Cardiac muscle cell (in vitro differentiated cells and primary cell): Measurements from ENCODE around the gene DNASE1L2. TPM values are rescaled to one million over a fixed set of nuclear protein-coding genes. Genes with fewer than 3 reads are reported as not detected.

Experiments used
- DNase-seq, 2 donors: peaks; one replicate each; pipeline versions ENCODE4 v3.0.0 to v3.0.0-alpha.2; 2010 to 2017; ENCODE audit warnings: low read depth in 1 of 2, low spot score in 1 of 2
- H3K27ac ChIP-seq: fragments of 200-600 bp; sonication (generic); 2 replicates; pipeline ENCODE4 v1.5.1; 2016
- H3K27me3 ChIP-seq: fragments of 200-600 bp; sonication (generic); 2 replicates; pipeline ENCODE4 v1.6.0; 2016; ENCODE audit warnings: control low read depth
- H3K36me3 ChIP-seq: fragments of 200-600 bp; sonication (generic); 2 replicates; pipeline ENCODE4 v1.5.1; 2016; ENCODE audit warnings: control low read depth
- H3K4me1 ChIP-seq: fragments of 200-600 bp; sonication (generic); 2 replicates; pipeline ENCODE4 v1.8.1; 2017; ENCODE audit warnings: low read depth, mild to moderate bottlenecking, mixed run types
- H3K4me3 ChIP-seq: fragments of 200-600 bp; sonication (generic); 2 replicates; pipeline ENCODE4 v1.5.1; 2016; ENCODE audit warnings: mild to moderate bottlenecking
- H3K9me3 ChIP-seq: fragments of 200-600 bp; sonication (generic); 2 replicates; pipeline ENCODE4 v1.5.1; 2017; ENCODE audit warnings: low read depth, mild to moderate bottlenecking, control low read depth
- polyA plus RNA-seq: library from polyadenylated mRNA; unstranded; fragments of >200 nt; fragmentation: Nextera tagmentation; extraction: Ambion mirVana; gene quantifications from 2 replicates; pipeline ENCODE4 v1.2.1, GENCODE V29; 2016
- total RNA-seq: library from RNA; depleted of rRNA; stranded (reverse); fragments of >200 nt; gene quantifications from 2 replicates; pipeline ENCODE4 v1.2.3, GENCODE V29; 2016
- TF ChIP-seq, protein P1 (sequence below): IDR thresholded peaks from 2 replicates; pipeline ENCODE4 v1.5.1; 2012; ENCODE audit warnings: low read depth, mild to moderate bottlenecking, low read length

Gene DNASE1L2
- total and polyA plus RNA-seq, 2 experiments from 2014 or later: 0.68 to 1.1 TPM

DNA sequence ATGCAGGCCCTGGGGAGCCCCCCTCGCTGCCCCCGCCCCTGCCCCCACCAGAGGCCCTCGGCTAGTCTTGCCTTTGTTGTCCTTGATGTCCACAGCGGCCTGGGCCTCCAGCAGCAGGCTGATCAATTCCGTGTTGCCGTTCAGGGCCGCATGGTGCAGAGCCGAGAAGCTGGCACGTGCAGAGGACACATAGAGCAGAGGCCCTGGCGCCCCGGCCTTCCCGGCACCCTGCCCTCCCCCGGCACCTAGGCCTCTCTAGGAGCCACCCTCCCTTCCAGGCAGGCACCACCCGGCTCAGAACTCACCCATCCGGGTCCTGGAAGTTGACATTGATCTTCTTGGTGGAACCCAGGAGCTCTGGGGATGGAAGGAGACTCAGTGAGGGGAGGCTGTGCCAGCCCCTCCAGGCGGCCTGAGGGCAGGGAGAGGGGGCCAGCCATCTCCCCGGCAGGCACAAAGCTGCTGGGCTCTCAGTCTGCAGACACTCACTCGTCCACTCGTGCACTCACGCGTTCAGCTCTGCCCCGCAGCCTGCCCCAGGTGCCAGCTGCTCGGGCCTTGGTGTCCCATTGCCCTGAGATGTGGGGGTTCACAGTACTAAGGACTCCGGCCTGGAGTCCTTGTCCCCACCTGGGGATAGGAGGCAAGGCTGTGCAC is 46.1 kb upstream of the DNASE1L2 start:
- H3K27me3 ChIP-seq: no peaks in the 10 kb centered on the region
- no peaks in the 10 kb centered on the region for H3K36me3 ChIP-seq
- no peak for DNase-seq
- TF ChIP-seq, protein P1, sequence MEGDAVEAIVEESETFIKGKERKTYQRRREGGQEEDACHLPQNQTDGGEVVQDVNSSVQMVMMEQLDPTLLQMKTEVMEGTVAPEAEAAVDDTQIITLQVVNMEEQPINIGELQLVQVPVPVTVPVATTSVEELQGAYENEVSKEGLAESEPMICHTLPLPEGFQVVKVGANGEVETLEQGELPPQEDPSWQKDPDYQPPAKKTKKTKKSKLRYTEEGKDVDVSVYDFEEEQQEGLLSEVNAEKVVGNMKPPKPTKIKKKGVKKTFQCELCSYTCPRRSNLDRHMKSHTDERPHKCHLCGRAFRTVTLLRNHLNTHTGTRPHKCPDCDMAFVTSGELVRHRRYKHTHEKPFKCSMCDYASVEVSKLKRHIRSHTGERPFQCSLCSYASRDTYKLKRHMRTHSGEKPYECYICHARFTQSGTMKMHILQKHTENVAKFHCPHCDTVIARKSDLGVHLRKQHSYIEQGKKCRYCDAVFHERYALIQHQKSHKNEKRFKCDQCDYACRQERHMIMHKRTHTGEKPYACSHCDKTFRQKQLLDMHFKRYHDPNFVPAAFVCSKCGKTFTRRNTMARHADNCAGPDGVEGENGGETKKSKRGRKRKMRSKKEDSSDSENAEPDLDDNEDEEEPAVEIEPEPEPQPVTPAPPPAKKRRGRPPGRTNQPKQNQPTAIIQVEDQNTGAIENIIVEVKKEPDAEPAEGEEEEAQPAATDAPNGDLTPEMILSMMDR: no peak
- no peaks in the 10 kb centered on the region for H3K9me3 ChIP-seq
- H3K27ac ChIP-seq: no peak overlapping the region
- peaks cover 2% of the 10 kb centered on the region for H3K4me1 ChIP-seq
- no peak overlapping the region for H3K4me3 ChIP-seq

DNA sequence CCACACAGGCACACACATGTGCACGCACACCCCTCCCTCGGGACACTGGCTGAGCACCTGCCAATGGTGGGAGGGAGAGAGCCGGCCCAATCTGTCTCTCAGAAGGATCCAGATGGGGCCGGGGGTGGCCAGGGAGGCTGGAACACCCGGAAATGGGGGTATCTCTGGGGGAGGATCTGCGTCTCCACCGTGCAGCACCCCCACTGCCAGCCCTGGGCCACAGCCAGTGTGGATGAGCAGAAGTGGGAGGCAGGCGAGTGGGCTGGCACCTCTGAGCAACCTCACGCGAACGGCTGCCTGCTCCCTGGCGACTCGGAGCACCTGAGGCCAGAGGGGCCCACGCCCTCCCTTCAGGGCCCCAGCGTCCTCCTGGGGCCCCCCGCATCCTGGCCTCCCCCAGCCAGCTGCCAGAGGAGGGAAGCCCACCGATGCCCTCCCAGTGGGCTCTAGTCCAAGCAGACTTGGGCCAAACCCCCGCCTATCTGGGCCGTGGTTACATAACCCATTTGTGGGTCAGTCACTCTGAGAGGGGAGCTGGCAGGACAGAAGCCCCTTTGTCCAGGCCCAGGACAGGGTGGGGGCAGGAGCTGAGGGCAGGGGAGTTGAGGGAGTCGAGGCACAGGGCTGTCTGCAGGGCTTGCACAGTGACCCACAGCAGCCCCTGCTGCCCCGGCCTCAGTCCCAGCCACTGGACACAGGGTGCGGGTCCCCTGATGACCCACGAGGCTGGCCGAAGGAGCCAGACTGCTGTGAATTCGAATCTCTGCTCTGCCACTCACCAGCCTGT is 45.4 kb upstream of the DNASE1L2 start:
- no peak for DNase-seq
- no peaks in the 10 kb centered on the region for H3K27me3 ChIP-seq
- H3K27ac ChIP-seq: no peak overlapping the region
- peaks cover 5% of the 10 kb centered on the region for H3K4me1 ChIP-seq
- no peak overlapping the region for H3K4me3 ChIP-seq
- no peaks in the 10 kb centered on the region for H3K36me3 ChIP-seq
- TF ChIP-seq, protein P1: no peak
- no peaks in the 10 kb centered on the region for H3K9me3 ChIP-seq

DNA sequence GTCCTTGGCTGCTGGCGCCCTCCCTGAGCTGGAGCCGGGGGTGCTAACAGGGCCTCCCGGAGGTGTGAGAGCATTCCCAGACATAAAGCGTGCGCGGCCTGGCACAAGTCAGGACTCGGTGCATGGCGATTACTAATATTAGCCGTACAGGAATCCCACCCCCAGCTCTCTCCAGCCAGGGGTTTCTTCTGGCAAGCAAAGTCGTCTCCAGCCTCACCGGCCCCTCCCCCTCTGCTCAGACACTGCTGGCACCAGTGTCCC is 44.9 kb upstream of the DNASE1L2 start:
- Histone ChIP-seq H3K4me3 (no peak overlapping the region), H3K36me3 (no peaks in the 10 kb centered on the region), H3K27ac (no peak overlapping the region), H3K4me1 (peaks cover 5% of the 10 kb centered on the region), H3K9me3 (no peaks in the 10 kb centered on the region), H3K27me3 (no peaks in the 10 kb centered on the region)
- TF ChIP-seq, protein P1: no peak
- no peak for DNase-seq

DNA sequence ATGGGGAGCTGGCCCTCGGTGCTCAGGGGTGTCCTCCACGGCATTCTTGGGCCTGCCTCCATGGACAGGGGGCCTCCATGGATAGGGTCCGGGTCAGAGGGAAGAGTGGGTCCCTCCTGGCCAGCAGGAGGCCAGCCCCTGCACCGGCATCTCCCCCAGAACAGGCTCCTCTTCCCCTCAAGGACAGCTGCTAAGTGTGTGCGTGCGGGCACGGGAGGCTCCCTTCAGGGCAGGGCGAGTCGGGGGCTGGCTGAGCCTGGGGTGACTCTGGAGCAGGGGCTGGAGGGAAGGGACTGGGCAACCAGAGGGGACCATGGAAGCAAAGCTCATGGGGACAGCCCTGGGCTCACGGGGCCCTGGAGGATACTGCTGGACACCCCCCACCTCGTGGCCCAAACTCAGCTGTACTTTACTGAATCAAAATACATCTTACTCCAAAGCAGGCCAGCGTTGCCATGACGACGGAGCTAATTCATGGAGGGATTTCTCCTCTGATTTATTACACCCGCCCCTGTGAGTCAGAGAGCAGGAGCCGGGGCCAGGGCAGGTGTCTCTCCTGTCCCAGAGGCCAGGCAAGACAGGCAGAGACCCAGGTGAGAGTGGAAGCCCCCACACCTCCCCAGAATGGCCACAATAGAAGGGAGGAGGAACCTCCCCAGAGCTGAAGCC is 41.9 kb upstream of the DNASE1L2 start:
- peak in 1 of 2 donors; percentile 27 for DNase-seq
- Histone ChIP-seq H3K9me3 (no peaks in the 10 kb centered on the region), H3K27me3 (peaks cover 21% of the 10 kb centered on the region), H3K4me1 (peaks cover 5% of the 10 kb centered on the region), H3K36me3 (no peaks in the 10 kb centered on the region), H3K27ac (no peak overlapping the region), H3K4me3 (no peak overlapping the region)
- TF ChIP-seq, protein P1: no peak

DNA sequence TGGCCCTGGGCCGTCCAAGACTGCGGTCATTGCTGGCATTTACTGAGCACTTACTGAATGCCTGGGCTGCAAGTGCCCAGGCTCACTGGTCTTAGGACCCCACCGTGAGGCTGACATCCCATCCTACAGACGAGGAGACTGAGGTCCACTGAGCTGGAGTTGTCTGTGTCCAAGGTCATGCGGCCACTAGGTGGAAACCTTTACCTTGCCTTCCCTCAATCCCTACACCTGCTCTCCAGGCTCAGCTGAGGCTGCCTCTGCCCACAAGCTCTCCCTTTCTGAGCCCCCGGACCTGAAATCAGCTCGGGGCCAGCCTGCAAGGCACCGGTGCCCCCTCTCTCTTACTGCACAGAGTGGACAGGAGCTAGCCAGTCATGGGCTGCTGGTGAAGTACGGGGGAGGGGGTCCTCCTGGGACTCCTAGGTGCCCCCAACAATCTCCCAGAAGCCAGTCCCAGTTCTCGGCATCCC is 41.4 kb upstream of the DNASE1L2 start:
- peak; percentile 48 to 51 for DNase-seq
- no peak overlapping the region for H3K27ac ChIP-seq
- H3K27me3 ChIP-seq: peaks cover 24% of the 10 kb centered on the region
- H3K4me1 ChIP-seq: peaks cover 5% of the 10 kb centered on the region
- no peaks in the 10 kb centered on the region for H3K36me3 ChIP-seq
- no peaks in the 10 kb centered on the region for H3K9me3 ChIP-seq
- peak overlapping the region; percentile 80 for H3K4me3 ChIP-seq
- TF ChIP-seq, protein P1: peak; percentile 30
